H1 (cell line): Measurements from ENCODE around the gene DENND5B.

Experiments
- EP300 ChIP-seq, 2 experiments: IDR thresholded peaks; 1 replicate in 1 of 2; 2 replicates in 1 of 2; pipeline ENCODE4 v1.6.1; 2011 to 2012; ENCODE audit warnings: low read depth in 2 of 2, low read length in 2 of 2, mild to moderate bottlenecking in 2 of 2, borderline replicate concordance in 1 of 2, inconsistent platforms in 1 of 2, moderate library complexity in 1 of 2
- EZH2 ChIP-seq: fragments of 200-600 bp; sonication (generic); IDR thresholded peaks from 2 replicates; pipeline ENCODE4 v1.7.1; 2012; ENCODE audit warnings: low read depth, mild to moderate bottlenecking, moderate library complexity, low read length, inconsistent platforms; ENCODE audit not compliant: severe bottlenecking
- SIN3A ChIP-seq, 2 experiments: IDR thresholded peaks in 1 of 2; conservative IDR thresholded peaks in 1 of 2; 2 replicates each; pipeline ENCODE4 v1.6.1; 2011 to 2012; ENCODE audit warnings: low read length in 2 of 2, improper control_type of control experiment in 1 of 2, low read depth in 1 of 2, mild to moderate bottlenecking in 1 of 2
- TF ChIP-seq, protein P1 (sequence below), 3 experiments: IDR thresholded peaks; 1 replicate in 2 of 3; 2 replicates in 1 of 3; pipeline versions ENCODE4 v1.5.1 to v1.6.1; 2011; ENCODE audit warnings: low read length in 3 of 3, mild to moderate bottlenecking in 3 of 3, inconsistent platforms in 2 of 3, low read depth in 1 of 3, moderate library complexity in 1 of 3; ENCODE audit not compliant: insufficient read depth in 1 of 3; ENCODE audit errors: control extremely low read depth in 1 of 3

DNA sequence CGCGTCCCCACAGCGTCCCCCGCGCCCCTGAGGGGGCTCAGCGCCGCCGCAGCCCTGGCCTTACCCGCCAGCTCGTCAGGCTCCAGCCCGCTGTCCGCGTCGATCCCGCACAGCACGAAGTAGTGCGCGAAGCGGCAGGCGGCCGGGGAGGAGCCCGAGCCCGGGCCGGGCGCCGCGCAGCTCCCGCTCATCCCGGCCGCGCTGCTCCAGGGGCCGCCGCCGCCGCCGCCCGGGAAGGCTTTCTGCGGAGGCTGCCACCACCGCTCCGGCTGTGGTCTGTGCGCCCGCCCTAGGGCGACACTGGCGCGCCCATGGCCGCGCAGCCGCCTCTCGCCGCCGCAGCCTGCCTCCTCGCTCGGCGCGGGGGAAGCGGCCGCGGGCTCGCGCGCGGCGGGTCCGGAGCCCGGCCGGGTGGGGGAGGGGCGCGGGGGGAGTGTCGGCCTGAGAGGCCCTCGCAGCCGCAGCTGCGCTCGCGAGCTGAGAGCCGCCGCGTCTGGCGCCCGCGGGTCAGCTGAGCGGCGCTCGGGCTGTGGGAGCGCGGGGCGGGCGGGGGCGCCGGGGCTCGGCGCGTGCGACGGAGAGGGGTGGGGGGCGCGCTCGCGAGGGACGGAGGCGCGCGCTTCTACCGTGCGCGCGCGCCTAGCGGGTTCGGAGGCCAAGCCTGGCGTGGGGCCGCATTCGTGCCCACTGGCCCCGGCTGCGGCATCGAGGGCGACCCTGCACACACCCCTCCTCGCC is at the start of gene DENND5B:
- TF ChIP-seq SIN3A (conservative IDR thresholded peaks at IDR 0.05 in 1 of 2, IDR thresholded peaks at IDR 0.05 in 1 of 2; ENCODE audit: low read depth in 1 of 2, low read length in 2 of 2) (no peak), EP300 (IDR thresholded peaks at IDR 0.05; ENCODE audit: borderline replicate concordance in 1 of 2, low read depth in 2 of 2, low read length in 2 of 2) (no peak), EZH2 (no peak)
- TF ChIP-seq, protein P1, sequence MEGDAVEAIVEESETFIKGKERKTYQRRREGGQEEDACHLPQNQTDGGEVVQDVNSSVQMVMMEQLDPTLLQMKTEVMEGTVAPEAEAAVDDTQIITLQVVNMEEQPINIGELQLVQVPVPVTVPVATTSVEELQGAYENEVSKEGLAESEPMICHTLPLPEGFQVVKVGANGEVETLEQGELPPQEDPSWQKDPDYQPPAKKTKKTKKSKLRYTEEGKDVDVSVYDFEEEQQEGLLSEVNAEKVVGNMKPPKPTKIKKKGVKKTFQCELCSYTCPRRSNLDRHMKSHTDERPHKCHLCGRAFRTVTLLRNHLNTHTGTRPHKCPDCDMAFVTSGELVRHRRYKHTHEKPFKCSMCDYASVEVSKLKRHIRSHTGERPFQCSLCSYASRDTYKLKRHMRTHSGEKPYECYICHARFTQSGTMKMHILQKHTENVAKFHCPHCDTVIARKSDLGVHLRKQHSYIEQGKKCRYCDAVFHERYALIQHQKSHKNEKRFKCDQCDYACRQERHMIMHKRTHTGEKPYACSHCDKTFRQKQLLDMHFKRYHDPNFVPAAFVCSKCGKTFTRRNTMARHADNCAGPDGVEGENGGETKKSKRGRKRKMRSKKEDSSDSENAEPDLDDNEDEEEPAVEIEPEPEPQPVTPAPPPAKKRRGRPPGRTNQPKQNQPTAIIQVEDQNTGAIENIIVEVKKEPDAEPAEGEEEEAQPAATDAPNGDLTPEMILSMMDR (IDR thresholded peaks at IDR 0.05; ENCODE audit: control extremely low read depth in 1 of 3, insufficient read depth in 1 of 3, low read depth in 1 of 3, low read length in 3 of 3): no peak
